HG03060 (cell line): ENCODE measurements around the gene OSBPL8.
"Not testable (repeated sequence)": the region's sequence is repeated elsewhere in the genome, so short reads cannot be mapped to it uniquely, and the experiment has no call there.

Experiments used
- ATAC-seq: cut with Tn5 transposase; IDR thresholded peaks from one replicate; pipeline ENCODE4 v1.9.1; 2021; ENCODE audit warnings: low read depth, moderate number of reproducible peaks; ENCODE audit not compliant: unreplicated experiment

The OSBPL8 gene

DNA sequence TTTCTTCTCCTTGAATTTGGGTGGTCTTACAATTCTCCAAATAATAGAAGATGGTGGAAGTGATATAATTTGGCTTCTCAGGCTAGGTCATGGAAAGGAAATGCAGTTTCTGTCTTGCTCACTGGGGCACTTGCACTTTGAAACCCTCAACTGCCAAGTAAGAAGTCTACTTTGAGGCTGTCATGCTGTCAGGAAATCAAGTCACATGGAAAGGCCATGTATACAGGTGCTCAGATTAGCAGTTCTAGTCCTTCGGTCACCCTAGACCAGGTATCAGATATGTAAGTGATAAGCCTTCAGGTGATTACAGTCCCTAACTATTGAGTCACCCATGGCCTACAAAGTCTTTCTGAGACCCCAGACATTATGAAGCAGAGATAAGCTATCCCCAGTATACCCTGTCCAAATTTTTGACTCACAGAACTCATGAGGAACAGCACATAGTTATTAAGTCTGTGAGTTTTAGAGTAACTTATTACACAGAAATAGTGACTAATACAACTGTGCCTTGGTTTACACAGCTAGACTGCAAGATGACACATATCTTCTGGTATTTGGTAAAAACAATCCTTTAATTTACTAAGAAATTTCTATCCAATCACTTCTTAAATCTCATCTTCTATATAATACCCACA, 185.1 kb downstream of the OSBPL8 start:
- no peak for ATAC-seq

DNA sequence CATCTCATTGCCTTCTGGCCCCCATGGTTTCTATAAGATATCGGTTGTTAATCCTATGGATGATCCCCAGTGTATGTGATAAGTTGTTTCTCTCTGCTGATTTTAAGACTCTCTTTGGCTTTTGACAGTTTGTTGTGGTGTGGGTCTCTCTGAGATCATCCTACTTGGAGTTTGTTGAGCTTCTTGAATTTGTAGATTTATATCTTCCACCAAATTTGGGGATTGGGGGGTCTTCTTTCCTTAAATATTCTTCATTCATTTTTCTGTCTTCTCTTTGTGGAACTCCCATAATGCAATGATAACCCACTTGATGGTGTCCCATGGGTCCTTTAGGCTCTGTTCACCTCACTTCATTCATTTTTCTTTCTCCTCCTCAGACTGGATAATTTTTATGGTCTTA, 191.3 kb downstream of the OSBPL8 start:
- ATAC-seq: no peak

DNA sequence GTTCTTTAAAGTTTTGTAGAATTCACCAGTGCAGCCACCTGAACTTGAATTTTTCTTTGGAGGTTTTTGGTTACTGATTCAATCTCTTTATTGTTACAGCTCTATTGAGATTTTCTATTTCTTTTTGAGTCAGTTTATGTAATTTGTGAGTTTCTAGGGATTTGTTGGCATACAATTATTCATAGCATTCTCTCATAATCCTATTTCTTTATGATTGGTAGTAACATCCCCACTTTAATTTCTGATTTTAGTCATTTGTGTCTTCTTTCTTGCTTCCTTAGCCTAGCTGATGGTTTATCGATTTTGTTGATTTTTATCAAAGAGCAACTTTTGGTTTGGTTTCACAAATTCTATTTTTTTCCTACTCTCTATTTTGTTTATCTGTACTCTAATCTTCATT, 193.4 kb downstream of the OSBPL8 start:
- no peak for ATAC-seq

DNA sequence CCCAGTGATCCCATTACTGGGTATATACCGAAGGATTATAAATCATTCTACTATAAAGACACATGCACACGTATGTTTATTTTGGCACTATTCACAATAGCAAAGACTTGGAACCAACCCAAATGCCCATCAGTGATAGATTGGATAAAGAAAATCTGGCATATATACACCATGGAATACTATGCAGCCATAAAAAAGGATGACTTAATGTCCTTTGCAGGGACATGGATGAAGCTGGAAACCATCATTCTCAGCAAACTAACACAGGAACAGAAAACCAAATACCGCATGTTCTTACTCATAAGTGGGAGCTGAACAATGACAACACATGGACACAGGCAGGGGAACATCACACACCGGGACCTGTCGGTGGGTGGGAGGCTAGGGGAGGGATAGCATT, 195.4 kb downstream of the OSBPL8 start:
- not testable (repeated sequence) for ATAC-seq

DNA sequence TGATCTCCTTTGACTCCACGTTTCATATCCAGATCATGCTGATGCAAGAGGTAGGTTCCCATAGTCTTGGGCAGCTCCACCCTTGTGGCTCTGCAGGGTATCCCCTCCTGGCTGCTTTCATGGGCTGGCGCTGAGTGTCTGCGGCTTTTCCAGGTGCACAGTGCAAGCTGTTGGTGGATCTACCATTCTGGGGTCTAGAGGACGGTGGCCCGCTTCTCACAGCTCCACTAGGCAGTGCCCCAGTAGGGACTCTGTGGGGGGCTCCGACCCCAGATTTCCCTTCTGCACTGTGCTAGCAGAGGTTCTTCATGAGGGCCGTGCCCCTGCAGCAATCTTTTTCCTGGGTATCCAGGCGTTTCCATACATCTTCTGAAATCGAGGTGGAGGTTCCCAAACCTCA, 199.3 kb downstream of the OSBPL8 start:
- no peak for ATAC-seq

DNA sequence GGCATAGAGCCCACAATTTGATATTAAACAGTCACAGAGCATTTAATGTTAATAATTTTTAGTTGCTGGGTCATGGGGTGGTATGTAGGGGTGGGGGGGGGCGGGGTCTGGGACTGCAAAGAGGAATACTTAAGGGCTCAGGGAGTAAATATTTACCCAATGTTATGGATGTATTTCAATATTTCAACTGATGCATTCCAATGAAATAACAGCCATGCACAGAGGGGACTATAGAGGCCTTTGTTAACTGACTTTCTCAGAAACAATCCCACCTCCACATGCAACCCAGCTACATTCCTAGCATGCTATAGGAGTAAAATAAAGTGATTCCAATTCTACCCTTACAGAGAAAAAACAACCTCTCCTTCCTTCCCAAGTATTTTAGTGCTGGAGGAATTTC, 203.5 kb downstream of the OSBPL8 start:
- no peak for ATAC-seq

DNA sequence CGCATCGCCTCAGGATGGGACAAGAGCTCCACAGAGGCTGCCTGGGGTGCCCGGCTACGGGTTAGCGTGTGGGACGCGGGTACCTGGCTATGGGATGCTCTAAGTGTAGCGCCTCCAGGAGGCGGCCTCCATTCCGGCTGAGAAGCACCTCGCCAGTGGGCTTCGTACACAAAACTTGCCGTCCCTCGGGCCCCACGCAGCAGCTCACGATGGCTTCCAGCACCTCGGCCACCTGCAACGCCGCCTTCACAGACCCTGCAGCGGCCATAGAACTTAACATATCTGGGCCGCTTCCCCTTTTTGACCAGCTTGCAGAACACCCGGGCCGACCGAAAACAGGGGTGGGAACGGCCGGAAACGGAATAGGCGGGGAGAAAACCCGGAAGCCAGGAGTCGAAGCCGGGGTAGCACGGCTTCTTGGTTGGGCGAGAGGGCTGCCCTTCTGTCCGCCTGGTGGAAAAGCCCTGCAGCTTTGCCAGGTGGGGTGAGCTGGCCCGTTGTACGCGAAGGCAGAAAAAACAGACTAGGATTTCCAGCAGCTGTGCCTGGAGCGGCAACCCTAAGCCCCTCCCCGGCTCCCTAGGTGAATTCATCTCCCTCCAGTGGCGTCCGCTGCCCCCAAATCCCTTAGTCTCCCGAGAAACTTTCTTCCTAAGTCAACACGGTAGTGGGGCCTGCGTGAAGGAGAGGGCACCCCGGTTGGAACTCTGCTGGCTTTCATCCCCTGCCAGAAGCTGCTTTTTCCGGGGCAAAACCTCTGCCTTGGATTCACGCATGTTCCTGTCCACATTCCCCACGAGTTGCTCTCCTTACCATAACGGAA, 211.3 kb downstream of the OSBPL8 start, which contains the start of gene BBS10:
BBS10 (minus strand) TSS at position 337 of the 823 bp plus-strand sequence; CDS start at position 280, 57 bp downstream.
- peak; percentile 70 for ATAC-seq

DNA sequence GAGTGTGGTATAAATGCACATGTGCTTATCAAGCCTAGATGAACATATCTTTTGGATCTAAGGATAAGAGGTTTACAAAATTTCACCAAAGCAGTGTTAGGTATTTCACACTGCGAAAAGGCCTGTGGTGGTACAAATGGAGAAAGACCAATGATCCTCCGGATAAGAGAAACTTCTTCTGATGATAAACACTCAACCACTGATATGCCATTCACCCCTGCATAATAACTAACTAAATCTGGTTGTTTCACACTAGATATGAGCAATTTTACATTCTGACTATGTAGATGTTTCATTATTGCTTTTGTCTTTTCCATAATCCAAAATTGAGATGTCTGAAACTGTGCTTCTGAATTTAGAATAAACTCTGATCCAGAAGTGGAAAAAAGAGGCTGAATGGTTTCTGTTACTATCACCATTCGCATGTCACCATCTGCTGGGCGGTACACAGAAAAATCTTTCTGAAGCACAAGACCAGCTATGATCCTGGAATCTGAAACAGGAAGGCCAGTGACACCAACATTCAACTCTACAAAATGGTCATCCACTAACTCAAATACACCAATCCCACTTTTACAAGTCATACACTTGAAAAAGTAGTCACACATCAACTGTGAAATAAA, 212.7 kb downstream of the OSBPL8 start:
- ATAC-seq: no peak

DNA sequence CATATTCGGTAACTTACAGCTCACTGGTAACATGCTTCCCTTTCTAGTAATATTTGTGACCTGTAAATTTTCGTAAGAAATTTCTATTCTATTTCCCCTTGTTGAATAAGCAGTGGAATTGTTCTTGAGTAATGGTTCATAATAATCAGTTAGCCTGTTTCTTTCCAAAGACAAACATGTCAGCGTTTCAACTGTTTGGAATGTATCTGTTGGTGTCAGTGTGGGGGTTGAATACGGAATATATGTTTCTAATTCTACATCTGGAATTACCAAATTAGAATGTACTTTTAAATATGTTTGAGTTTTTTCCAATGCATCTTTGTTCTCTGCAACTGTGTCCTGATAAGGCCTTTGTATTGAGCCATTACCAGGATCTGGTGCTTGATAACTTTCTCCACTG, 213.3 kb downstream of the OSBPL8 start:
- ATAC-seq: no peak

DNA sequence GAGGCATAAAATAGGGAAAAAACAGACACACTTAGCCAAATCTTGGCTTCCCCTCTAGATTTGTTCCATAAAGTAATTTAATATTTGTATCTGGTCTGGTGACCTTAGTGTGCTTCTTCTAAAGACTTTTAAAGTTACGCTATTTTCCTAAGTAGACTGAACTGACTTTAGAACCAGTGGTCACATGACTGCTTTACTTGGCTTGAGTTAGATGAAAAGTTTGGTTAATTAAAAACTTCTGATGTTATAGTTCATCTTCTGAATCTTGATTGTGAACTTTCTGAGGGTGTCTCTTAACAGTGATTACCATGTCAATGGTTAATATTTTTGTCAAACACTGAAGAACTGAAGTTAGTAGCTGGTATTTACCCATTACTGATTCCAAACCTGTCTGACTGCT, 214.0 kb downstream of the OSBPL8 start:
- no peak for ATAC-seq

DNA sequence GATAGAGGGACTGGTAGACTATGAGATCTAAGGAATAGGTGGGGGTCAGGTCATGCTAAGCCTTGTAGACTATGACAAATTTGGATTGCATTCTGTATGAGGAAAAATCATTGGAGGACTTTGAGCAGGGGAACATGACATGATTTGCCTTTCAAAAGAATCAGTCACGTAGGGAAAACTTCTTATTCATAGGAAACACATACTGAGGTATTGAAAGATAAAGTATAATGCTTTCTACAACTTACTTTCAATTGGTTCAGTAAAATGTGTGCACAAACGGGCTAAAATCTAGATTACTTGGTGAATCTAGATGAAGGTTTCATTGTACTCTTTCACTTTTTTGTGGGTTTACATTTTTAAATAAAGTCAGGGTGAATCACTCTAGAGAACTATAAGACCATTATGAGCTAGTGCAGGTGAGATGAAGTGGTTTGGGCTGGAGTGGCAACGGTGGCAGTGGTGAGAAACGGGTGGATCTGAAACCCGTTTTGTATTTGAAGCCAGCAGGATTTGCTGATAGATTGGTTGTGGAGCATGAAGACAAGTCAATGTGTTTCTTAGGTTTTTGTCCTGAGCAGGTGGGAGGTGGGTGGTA, 218.0 kb downstream of the OSBPL8 start:
- ATAC-seq: no peak

DNA sequence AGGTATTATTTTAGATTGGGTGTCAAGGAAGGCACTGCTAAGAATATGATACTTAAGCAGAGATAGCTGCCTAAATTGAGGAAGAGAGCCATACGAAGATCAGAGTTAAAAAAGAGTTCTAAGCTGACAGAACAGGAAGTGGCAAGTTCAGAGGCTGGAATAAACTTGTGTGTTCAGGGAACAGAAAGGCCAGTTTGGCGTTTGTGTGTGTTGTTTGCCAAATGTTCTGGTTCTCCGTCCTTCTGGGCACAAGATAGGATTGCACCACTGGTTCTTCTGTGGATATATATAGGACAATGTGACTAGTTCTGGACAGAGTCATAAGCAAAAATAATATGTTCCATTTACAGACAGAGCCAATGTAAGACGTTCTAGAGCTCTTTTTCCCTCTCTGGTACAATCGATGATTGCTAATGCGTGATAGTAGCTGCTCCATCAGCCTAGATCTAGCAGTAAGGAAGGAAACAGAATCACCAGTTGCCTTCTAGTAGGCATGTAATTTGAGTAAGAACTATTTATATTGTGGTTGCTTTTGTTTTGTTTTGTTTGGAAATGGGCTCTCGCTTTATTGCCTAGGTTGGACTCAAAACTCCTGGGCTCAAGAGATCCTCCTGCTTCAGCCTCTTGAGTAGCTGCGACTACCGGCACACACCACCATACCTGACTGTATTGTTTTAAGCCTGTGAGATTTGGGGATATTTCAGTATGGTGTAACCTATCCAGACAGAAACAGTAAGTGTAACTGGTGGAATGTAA, 218.7 kb downstream of the OSBPL8 start:
- no peak for ATAC-seq

DNA sequence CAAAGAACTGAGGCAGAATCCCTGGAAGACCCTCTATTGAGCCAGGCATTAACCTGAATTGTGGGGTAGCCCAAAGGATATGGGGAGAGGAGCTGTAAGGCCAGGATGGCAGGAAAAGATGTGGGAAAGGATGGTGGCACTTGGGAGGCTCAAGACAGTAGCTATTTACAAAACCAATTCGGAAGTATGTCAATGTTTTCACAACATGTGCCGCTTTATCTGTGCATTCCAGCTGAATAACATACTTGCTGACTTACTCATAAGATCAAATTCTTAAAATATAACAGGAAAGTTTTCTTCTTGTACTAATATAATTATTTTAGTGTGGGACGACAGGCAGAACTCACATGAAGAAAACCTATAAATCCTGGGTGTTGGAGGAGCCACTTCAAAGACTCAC, 222.0 kb downstream of the OSBPL8 start:
- ATAC-seq: no peak

DNA sequence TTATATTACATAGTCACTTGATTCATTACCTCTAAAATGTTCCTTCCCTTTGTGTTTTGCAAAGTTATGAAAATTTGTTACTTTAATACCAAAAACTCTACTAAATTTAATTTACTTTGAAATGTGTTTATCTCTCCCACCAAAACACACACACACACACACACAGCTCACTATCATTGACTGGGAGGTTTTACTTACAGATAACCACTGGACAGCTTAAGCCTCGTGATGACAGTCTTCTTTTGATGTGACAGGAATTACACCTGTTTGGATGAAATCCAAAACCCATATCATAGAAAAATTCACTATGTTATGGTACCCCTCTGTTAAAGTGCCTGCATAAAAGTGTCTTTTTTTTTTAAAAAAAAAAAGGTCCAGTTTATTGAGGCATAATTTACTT, 227.0 kb downstream of the OSBPL8 start:
- no peak for ATAC-seq

DNA sequence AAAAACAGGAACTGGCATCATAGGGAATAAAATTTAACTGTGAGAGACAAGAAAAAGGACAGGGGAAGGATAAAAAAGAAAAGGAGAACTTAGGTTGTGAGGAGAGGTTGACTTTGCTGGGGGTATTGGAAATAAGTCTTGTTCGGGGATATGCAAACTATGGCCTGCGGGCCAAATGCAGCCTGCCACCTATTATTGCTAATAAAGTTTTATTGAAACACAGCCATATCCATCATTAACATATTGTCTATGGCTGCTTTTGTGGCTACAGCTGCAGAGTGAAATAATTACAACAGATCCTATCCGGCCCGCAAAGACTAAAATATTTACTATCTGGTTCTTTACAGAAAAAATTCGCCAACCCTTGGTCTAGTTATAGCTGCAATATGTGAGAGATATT, 230.0 kb downstream of the OSBPL8 start:
- no peak for ATAC-seq

DNA sequence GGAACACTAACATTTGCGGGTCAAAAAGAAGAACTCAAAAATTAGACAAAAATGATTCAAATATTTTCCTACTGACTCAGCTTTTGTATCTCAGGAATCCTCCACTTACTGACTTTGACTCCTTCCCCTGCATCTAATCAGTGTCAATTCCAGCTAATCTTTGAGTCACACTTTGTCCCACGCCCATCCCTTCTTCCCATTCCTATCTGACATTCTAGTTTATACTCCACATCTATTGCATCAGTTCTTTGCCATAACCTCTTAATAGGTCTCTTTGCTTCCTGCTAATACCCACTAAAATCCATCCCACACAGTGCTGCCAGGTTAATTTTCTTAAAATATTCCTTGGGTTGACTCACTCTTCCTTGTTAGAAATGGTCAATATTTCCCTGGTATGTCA, 230.4 kb downstream of the OSBPL8 start:
- ATAC-seq: no peak

DNA sequence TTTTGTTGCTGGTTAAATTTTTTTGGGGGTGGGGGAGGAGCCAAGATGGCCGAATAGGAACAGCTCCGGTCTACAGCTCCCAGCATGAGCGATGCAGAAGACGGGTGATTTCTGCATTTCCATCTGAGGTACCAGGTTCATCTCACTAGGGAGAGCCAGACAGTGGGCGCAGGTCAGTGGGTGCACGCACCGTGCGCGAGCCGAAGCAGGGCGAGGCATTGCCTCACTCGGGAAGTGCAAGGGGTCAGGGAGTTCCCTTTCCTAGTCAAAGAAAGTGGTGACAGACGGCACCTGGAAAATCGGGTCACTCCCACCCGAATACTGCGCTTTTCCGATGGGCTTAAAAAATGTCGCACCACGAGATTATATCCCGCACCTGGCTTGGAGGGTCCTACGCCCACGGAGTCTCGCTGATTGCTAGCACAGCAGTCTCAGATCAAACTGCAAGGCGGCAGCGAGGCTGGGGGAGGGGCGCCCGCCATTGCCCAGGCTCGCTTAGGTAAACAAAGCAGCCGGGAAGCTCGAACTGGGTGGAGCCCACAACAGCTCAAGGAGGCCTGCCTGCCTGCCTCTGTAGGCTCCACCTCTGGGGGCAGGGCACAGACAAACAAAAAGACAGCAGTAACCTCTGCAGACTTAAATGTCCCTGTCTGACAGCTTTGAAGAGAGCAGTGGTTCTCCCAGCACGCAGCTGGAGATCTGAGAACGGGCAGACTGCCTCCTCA, 239.8 kb downstream of the OSBPL8 start:
- ATAC-seq: not testable (repeated sequence)

DNA sequence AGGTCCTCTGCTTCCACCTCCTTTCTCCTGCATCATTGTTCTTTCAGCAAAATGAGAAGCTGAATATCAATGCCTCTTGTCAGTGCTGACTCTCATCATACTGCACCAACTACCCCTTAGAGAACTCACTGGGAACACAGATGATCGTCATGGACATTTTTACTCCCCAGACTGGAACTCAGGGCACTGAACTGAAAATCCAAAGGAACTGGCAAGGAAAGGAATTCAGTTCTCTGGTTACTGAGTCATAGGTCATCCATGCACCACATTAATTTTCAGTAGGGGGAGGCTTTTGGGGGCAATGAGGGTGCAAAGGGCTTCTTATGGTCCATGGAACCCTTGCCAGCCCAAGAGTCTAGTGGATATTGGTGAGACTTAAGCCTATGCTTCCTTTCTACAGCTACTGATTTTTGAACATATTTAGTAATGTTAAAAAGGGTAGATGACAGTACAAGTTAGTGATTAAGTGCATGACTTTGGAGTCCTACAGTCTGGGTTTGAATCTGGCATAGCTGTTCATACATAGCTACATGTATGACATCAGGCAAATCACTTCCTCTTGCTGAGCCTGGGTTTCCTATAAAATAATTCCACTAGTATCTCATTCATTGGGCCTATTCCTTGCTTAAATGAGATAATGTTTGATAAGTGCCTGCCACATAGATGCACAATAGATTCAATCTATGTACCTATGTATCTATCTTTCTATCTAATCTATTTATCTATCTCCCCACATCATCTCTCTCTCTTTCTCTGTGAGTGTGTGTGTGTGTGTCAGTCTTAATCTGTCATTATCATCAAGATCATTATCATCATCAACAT, 240.6 kb downstream of the OSBPL8 start:
- ATAC-seq: no peak

DNA sequence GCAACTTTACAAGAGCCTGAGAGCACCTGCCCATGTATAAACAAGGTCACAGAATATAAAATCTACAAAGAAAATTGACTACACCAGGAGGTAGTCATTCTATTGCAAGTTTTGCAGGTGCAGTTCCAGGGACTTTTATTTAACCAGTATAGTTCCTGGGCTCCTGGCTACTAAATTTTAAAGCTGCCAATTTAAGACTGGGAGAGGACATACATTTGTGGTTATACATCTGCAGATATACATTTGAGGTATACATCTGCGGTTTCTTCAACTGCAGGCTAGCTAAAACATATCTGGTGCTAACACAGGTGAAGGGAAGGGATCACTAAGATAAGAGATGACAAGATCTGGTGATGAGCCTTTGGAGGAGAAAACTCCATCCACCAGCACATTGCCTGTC, 241.6 kb downstream of the OSBPL8 start:
- ATAC-seq: no peak
